ENCODE results near the gene EIF4ENIF1. TPM values are rescaled to one million over a fixed set of nuclear protein-coding genes. Genes with fewer than 3 reads are reported as not detected.
"Not testable (repeated sequence)": the region's sequence is repeated elsewhere in the genome, so short reads cannot be mapped to it uniquely, and the experiment has no call there.

Gene EIF4ENIF1
- total RNA-seq, 1 experiment from 2014 or later = 36.3 TPM

DNA sequence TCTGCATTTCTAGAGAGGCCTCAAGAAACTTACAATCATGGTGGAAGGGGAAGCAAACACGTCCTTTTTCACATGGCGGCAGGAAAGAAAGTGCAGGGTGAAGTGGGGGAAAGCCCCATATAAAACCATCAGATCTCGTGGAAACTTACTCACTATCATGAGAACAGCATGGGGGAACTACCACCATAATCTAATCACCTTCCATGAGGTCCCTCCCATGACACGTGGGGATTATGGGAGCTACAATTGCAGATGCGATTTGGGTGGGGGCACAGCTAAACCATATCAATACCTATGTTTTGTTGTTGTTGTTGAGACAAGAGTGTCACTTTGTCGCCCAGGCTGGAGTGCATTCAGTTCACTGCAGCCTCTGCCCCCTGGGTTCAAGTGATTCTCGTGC lies 36.6 kb upstream of the EIF4ENIF1 start:
- Histone ChIP-seq H3T11ph (ENCODE audit: low read length) (no peak overlapping the region), H3K79me2 (ENCODE audit: insufficient read depth, low read length) (no peaks in the 10 kb centered on the region), H3K4me2 (ENCODE audit: insufficient read depth, insufficient read length, low read length) (no peak overlapping the region), H2BK20ac (ENCODE audit: low read depth, low read length, poor library complexity, severe bottlenecking) (no peak overlapping the region), H2BK12ac (ENCODE audit: insufficient read length, low read depth, low read length) (no peak overlapping the region), H3K18ac (ENCODE audit: insufficient read length, low read depth, low read length) (no peak overlapping the region), H4K5ac (ENCODE audit: insufficient read length, low read depth, low read length) (no peak overlapping the region), H3K23ac (ENCODE audit: insufficient read length, low read depth, low read length) (no peak overlapping the region), H3K9me3 (ENCODE audit: control insufficient read depth, low read depth, low read length) (no peaks in the 10 kb centered on the region), H2BK15ac (ENCODE audit: low read depth, low read length) (no peak overlapping the region), H3K56ac (ENCODE audit: insufficient read length, low read depth, low read length) (no peak overlapping the region), H3K4ac (ENCODE audit: low read depth, low read length) (no peak overlapping the region), H2AFZ (ENCODE audit: low read length) (no peak overlapping the region), H3K9ac (ENCODE audit: extremely low read depth, insufficient read length, low read length) (no peak overlapping the region), H3K27ac (ENCODE audit: insufficient read length, low read depth, low read length) (no peak overlapping the region), H3K27me3 (ENCODE audit: insufficient read depth, low read length) (no peaks in the 10 kb centered on the region), H2AK5ac (ENCODE audit: insufficient read length, low read length) (no peak overlapping the region), H4K91ac (ENCODE audit: insufficient read length, low read depth, low read length) (no peak overlapping the region), H4K8ac (replicated peaks; ENCODE audit: insufficient read length, low read depth, low read length) (no peak overlapping the region), H3K23me2 (ENCODE audit: insufficient read length, low read depth, low read length, poor library complexity, severe bottlenecking) (no peaks in the 10 kb centered on the region), H2BK5ac (ENCODE audit: insufficient read length, low read length) (no peak overlapping the region), H4K20me1 (ENCODE audit: control insufficient read depth, insufficient read depth, insufficient read length) (no peaks in the 10 kb centered on the region), H3K14ac (ENCODE audit: insufficient read depth, low read length) (no peak overlapping the region), H3K4me1 (ENCODE audit: insufficient read depth, low read length) (no peaks in the 10 kb centered on the region), H2BK120ac (ENCODE audit: low read depth, low read length, poor library complexity, severe bottlenecking) (no peak overlapping the region), H3K79me1 (ENCODE audit: insufficient read depth, low read depth, low read length, poor library complexity, severe bottlenecking) (peaks cover 3% of the 10 kb centered on the region)
- H3K27me3 Mint-ChIP-seq (ENCODE audit: low read depth) = no peaks in the 10 kb centered on the region
- H3K9me3 Mint-ChIP-seq = no peaks in the 10 kb centered on the region; a peak in 1 of 5 replicates
- WGBS (ENCODE audit: extremely low coverage, insufficient read length, low lambda C conversion rate) = no CpG with 5 or more reads among the region's 7 CpGs
- no peak for DNase-seq
- H3K4me1 Mint-ChIP-seq = peaks cover under 1 to 1% of the 10 kb centered on the region in 2 experiments; a peak in 2 of 4 replicates
- H3K27ac Mint-ChIP-seq = no peak overlapping the region
- TF ChIP-seq, protein P1, sequence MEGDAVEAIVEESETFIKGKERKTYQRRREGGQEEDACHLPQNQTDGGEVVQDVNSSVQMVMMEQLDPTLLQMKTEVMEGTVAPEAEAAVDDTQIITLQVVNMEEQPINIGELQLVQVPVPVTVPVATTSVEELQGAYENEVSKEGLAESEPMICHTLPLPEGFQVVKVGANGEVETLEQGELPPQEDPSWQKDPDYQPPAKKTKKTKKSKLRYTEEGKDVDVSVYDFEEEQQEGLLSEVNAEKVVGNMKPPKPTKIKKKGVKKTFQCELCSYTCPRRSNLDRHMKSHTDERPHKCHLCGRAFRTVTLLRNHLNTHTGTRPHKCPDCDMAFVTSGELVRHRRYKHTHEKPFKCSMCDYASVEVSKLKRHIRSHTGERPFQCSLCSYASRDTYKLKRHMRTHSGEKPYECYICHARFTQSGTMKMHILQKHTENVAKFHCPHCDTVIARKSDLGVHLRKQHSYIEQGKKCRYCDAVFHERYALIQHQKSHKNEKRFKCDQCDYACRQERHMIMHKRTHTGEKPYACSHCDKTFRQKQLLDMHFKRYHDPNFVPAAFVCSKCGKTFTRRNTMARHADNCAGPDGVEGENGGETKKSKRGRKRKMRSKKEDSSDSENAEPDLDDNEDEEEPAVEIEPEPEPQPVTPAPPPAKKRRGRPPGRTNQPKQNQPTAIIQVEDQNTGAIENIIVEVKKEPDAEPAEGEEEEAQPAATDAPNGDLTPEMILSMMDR (conservative IDR thresholded peaks at IDR 0.05) = no peak
- no peak overlapping the region for H3K4me3 Mint-ChIP-seq
- peaks cover 0 to 10% (median 0%) of the 10 kb centered on the region in 3 experiments; a peak in 4 of 7 replicates for H3K36me3 Mint-ChIP-seq (ENCODE audit: insufficient read depth in 1 of 3, low read depth in 3 of 3)

DNA sequence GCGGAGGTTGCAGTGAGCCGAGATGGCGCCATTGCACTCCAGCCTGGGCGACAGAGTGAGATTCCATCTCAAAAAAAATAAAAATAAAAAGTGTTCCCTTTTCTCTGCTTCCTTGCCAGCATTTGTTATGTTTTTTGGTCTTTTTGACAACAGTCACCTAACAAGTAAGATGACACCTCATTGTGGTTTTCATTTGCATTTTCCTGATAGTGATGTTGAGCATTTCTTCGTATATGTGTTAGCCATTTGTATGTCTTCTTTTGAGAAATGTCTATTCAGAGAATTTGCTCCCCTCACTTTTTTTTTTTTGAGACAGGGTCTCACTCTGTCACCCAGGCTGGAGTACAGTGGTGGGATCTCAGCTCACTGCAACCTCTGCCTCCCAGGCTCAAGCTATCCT lies 34.5 kb upstream of the EIF4ENIF1 start:
- not testable (repeated sequence) for H2AK5ac ChIP-seq (ENCODE audit: insufficient read length, low read length); H2BK120ac ChIP-seq (ENCODE audit: low read depth, low read length, poor library complexity, severe bottlenecking); H4K5ac ChIP-seq (ENCODE audit: insufficient read length, low read depth, low read length); H4K20me1 ChIP-seq (ENCODE audit: control insufficient read depth, insufficient read depth, insufficient read length); H3K9me3 Mint-ChIP-seq; H2BK5ac ChIP-seq (ENCODE audit: insufficient read length, low read length); H3K27me3 ChIP-seq (ENCODE audit: insufficient read depth, low read length); H3K4me1 Mint-ChIP-seq; H2AFZ ChIP-seq (ENCODE audit: low read length); H3K9ac ChIP-seq (ENCODE audit: extremely low read depth, insufficient read length, low read length); H3K56ac ChIP-seq (ENCODE audit: insufficient read length, low read depth, low read length); H3K4me3 Mint-ChIP-seq; H3K27ac ChIP-seq (ENCODE audit: insufficient read length, low read depth, low read length); H3K4me1 ChIP-seq (ENCODE audit: insufficient read depth, low read length); H3K27me3 Mint-ChIP-seq (ENCODE audit: low read depth); DNase-seq; H3K18ac ChIP-seq (ENCODE audit: insufficient read length, low read depth, low read length); H3K79me1 ChIP-seq (ENCODE audit: insufficient read depth, low read depth, low read length, poor library complexity, severe bottlenecking); H3K23me2 ChIP-seq (ENCODE audit: insufficient read length, low read depth, low read length, poor library complexity, severe bottlenecking); H3K14ac ChIP-seq (ENCODE audit: insufficient read depth, low read length); H3K23ac ChIP-seq (ENCODE audit: insufficient read length, low read depth, low read length); H2BK12ac ChIP-seq (ENCODE audit: insufficient read length, low read depth, low read length); H4K8ac ChIP-seq (replicated peaks; ENCODE audit: insufficient read length, low read depth, low read length); H3K9me3 ChIP-seq (ENCODE audit: control insufficient read depth, low read depth, low read length); H3K27ac Mint-ChIP-seq; H3K36me3 Mint-ChIP-seq (ENCODE audit: insufficient read depth in 1 of 3, low read depth in 3 of 3); H2BK20ac ChIP-seq (ENCODE audit: low read depth, low read length, poor library complexity, severe bottlenecking); H4K91ac ChIP-seq (ENCODE audit: insufficient read length, low read depth, low read length); H3K4me2 ChIP-seq (ENCODE audit: insufficient read depth, insufficient read length, low read length); H3K4ac ChIP-seq (ENCODE audit: low read depth, low read length); H3T11ph ChIP-seq (ENCODE audit: low read length); H3K79me2 ChIP-seq (ENCODE audit: insufficient read depth, low read length); H2BK15ac ChIP-seq (ENCODE audit: low read depth, low read length)
- WGBS (ENCODE audit: extremely low coverage, insufficient read length, low lambda C conversion rate) = no CpG with 5 or more reads among the region's 5 CpGs

Data from H9 (cell line).